ENCODE measurements around the gene CORO1C. TPM values are rescaled to one million over a fixed set of nuclear protein-coding genes. Genes with fewer than 3 reads are reported as not detected.
A peak's percentile ranks its signal among the peaks of the same experiment; 100 is the strongest.

The CORO1C gene
- total and polyA plus RNA-seq, 9 of the 15 experiments (the other 6 are each of a cell fraction or from before 2014, with no cell fraction given): 55.2 to 280 (median 150) TPM

DNA sequence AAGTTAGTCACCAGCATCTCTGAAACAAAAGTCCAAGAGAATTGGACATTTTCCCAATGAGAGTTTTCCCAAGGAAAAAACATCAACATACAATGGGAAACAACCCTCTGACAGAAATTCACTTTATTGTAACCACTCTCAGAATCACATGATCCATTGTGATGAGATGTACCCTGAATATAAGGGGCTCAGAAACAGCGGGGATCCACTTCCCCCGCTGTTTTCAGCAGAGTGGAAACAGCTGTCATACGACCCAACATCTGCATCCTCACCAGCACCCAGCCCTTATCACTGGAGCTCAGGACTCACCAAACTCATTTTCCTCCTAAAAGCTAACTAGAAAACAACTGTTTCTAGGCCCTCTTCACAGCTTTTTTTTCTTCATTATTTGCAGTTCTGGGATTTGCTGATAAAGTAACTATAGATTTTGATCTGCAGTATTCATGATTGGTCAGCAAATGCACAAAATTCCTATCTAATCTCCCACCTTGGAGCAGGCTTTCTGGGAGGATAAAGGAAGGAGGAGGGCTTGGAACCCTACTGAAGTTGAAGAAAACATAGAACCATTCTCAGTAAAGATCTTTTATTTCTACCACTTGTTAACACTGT lies 31.3 kb downstream of the CORO1C start (continued):
- TF ChIP-seq TAF9B (IDR thresholded peaks at IDR 0.05; ENCODE audit: partially characterized antibody): peak; percentile 68
- peak; percentile 62; the same call in 1 of the 2 replicates for TF ChIP-seq EGR1 (conservative IDR thresholded peaks at IDR 0.05)
- peak; percentile 90 for TF ChIP-seq HDAC3 (IDR thresholded peaks at IDR 0.05; ENCODE audit: borderline replicate concordance, partially characterized antibody)
- no peak for TF ChIP-seq ZNF507 (tag; conservative IDR thresholded peaks at IDR 0.05)
- TF ChIP-seq ZNF444 (CRISPR knock-in tag; IDR thresholded peaks at IDR 0.05): no peak
- TF ChIP-seq ARID2 (IDR thresholded peaks at IDR 0.05): no peak
- no peak for TF ChIP-seq NFYB (IDR thresholded peaks at IDR 0.05; ENCODE audit: extremely low read depth, insufficient read length)
- peak; percentile 88 for TF ChIP-seq ZNF175 (CRISPR knock-in tag; IDR thresholded peaks at IDR 0.05; ENCODE audit: low read depth)
- TF ChIP-seq ZNF76 (CRISPR knock-in tag; IDR thresholded peaks at IDR 0.05; ENCODE audit: borderline replicate concordance): peak; percentile 62; the same call in 1 of the 2 replicates
- no peak for TF ChIP-seq EWSR1 (IDR thresholded peaks at IDR 0.05; ENCODE audit: borderline replicate concordance, low read depth, partially characterized antibody)
- peak; percentile 90 for TF ChIP-seq LEF1 (IDR thresholded peaks at IDR 0.05)
- peak; percentile 21 for TF ChIP-seq RBM25 (IDR thresholded peaks at IDR 0.05; ENCODE audit: low read depth, low read length, severe bottlenecking)
- TF ChIP-seq SUPT5H (IDR thresholded peaks at IDR 0.05): no peak
- TF ChIP-seq RAD21 (CRISPR knock-in tag; conservative IDR thresholded peaks at IDR 0.05 in 1 of 2, IDR thresholded peaks at IDR 0.05 in 1 of 2): peak in 1 of 2 experiments; percentile 26; a peak in 2 of 4 replicates
- TF ChIP-seq, protein P1, sequence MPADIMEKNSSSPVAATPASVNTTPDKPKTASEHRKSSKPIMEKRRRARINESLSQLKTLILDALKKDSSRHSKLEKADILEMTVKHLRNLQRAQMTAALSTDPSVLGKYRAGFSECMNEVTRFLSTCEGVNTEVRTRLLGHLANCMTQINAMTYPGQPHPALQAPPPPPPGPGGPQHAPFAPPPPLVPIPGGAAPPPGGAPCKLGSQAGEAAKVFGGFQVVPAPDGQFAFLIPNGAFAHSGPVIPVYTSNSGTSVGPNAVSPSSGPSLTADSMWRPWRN (IDR thresholded peaks at IDR 0.05; ENCODE audit: low read depth): peak; percentile 85
- TF ChIP-seq ZNF121 (CRISPR knock-in tag; conservative IDR thresholded peaks at IDR 0.05): no peak
- TF ChIP-seq ARID1B (IDR thresholded peaks at IDR 0.05): peak; percentile 99
- TF ChIP-seq, protein P2, sequence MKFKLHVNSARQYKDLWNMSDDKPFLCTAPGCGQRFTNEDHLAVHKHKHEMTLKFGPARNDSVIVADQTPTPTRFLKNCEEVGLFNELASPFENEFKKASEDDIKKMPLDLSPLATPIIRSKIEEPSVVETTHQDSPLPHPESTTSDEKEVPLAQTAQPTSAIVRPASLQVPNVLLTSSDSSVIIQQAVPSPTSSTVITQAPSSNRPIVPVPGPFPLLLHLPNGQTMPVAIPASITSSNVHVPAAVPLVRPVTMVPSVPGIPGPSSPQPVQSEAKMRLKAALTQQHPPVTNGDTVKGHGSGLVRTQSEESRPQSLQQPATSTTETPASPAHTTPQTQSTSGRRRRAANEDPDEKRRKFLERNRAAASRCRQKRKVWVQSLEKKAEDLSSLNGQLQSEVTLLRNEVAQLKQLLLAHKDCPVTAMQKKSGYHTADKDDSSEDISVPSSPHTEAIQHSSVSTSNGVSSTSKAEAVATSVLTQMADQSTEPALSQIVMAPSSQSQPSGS (CRISPR knock-in tag; IDR thresholded peaks at IDR 0.05): no peak
